Stimulated activated CD4-positive, alpha-beta T cell treated with anti-CD3 and anti-CD28 coated beads, Interleukin-1b, Interleukin-23, amount 100 ng/mL, for 48 hours (primary cell): ENCODE measurements around the gene ZNF792.
"Not testable (repeated sequence)": the region's sequence is repeated elsewhere in the genome, so short reads cannot be mapped to it uniquely, and the experiment has no call there.

Experiments
- DNase-seq: peaks from one replicate; pipeline ENCODE4 v3.0.0-alpha.2; 2020

Gene ZNF792

GRCh38 chr19:34920090-34920786, 43.8 kb downstream of the ZNF792 start:
- DNase-seq, result not testable (repeated sequence)

GRCh38 chr19:34918190-34918589, 45.8 kb downstream of the ZNF792 start:
- no peak for DNase-seq

- DNase-seq, result not testable (repeated sequence)
Observed at GRCh38 chr19:34917144-34917543, 46.9 kb downstream of the ZNF792 start.

GRCh38 chr19:34910770-34911169, 53.3 kb downstream of the ZNF792 start:
- DNase-seq, result no peak
